K562 (cell line): ENCODE measurements around the gene ATXN7L1. TPM values are rescaled to one million over a fixed set of nuclear protein-coding genes. Genes with fewer than 3 reads are reported as not detected.

Experiments used
- ATAC-seq: fragments of 200-7000 bp; cut with Tn5 transposase; 3 replicates; pipeline ENCODE4 v1.9.1; 2020; ENCODE audit warnings: moderate library complexity
- BruUV-seq: library from RNA; stranded (reverse); fragments of 400-500 nt; replicated peaks from 2 replicates; lab custom pipeline; 2021; lab: Mats Ljungman, UMichigan
- CTCF ChIA-PET: fragments of 300-600 bp; formaldehyde crosslinking; extraction: SDS; loops from one replicate; lab custom pipeline; 2021; ENCODE audit warnings: low intra/inter-chr PET ratio; lab: Yijun Ruan, JAX
- POLR2A ChIA-PET: fragments of 300-600, 350-650 bp; sonication (Branson Sonifier 250); formaldehyde crosslinking; extraction: SDS; loops from one replicate; lab custom pipeline; 2021; ENCODE audit warnings: antibody characterized with exemption, inconsistent platforms; lab: Yijun Ruan, JAX
- DNase-seq, 4 experiments: peaks; one replicate each; pipeline versions ENCODE4 v3.0.0 to v3.0.0-alpha.2; 2011 to 2018; ENCODE audit warnings: low spot score in 3 of 4, mixed read lengths in 3 of 4; ENCODE audit errors: extremely low read depth in 1 of 4
- FAIRE-seq: peaks from 2 replicates; lab custom pipeline; 2011; peaks lifted over from hg19 to GRCh38; lab: Jason Lieb, UNC
- H2AFZ ChIP-seq: 2 replicates; pipeline ENCODE4 v1.6.0; 2011; ENCODE audit warnings: low read depth, low read length, control low read depth, inconsistent platforms
- H3K27ac ChIP-seq: fragments of 200-600 bp; 3 replicates; pipeline ENCODE4 v1.8.0; 2011; ENCODE audit warnings: low read depth, mild to moderate bottlenecking, control low read depth, inconsistent platforms, low read length, moderate library complexity, mixed read lengths; ENCODE audit errors: extremely low read depth
- H3K27me3 ChIP-seq, 2 experiments: fragments of 300-600 bp in 1 of 2; 2 replicates in 1 of 2; 3 replicates in 1 of 2; pipeline versions ENCODE4 v1.6.0 to v1.8.0; 2011; ENCODE audit warnings: inconsistent platforms in 2 of 2, low read length in 2 of 2, mild to moderate bottlenecking in 1 of 2, mixed read lengths in 1 of 2, moderate library complexity in 1 of 2; ENCODE audit not compliant: control insufficient read depth in 2 of 2, insufficient read depth in 2 of 2
- H3K36me3 ChIP-seq: fragments of 300-600 bp; 3 replicates; pipeline ENCODE4 v1.8.0; 2011; ENCODE audit warnings: mild to moderate bottlenecking, low read length, inconsistent platforms; ENCODE audit not compliant: control insufficient read depth, insufficient read depth
- H3K4me1 ChIP-seq, 2 experiments: fragments of 200-600 bp in 1 of 2; replicated peaks in 1 of 2; 2 replicates in 1 of 2; 3 replicates in 1 of 2; pipeline versions ENCODE4 v1.5.1 to v1.8.0; 2011; ENCODE audit warnings: inconsistent platforms in 2 of 2, low read length in 2 of 2, mild to moderate bottlenecking in 1 of 2, mixed read lengths in 1 of 2, moderate library complexity in 1 of 2; ENCODE audit not compliant: control insufficient read depth in 2 of 2, insufficient read depth in 2 of 2
- H3K4me2 ChIP-seq: 2 replicates; pipeline ENCODE4 v1.6.1; 2011; ENCODE audit warnings: low read length, control low read depth, inconsistent platforms, mixed read lengths; ENCODE audit not compliant: insufficient read depth
- H3K4me3 ChIP-seq: fragments of 200-600 bp; sonication (generic), shearing (Covaris generic); 2 replicates; pipeline ENCODE4 v1.5.1; 2016; ENCODE audit warnings: control low read depth, inconsistent platforms
- H3K79me2 ChIP-seq: fragments of 200-600 bp; 3 replicates; pipeline ENCODE4 v1.8.0; 2011; ENCODE audit warnings: low read length, inconsistent platforms; ENCODE audit not compliant: control insufficient read depth, insufficient read depth
- H3K9ac ChIP-seq, 2 experiments: 2 replicates each; pipeline versions ENCODE4 v1.6.0 to v1.6.1; 2011; ENCODE audit warnings: low read depth in 2 of 2, low read length in 2 of 2, control low read depth in 1 of 2, inconsistent platforms in 1 of 2, mild to moderate bottlenecking in 1 of 2, mixed read lengths in 1 of 2; ENCODE audit not compliant: insufficient read depth in 1 of 2
- H3K9me1 ChIP-seq: one replicate; pipeline ENCODE4 v1.6.0; 2011; ENCODE audit warnings: inconsistent platforms, mild to moderate bottlenecking, low read length, moderate library complexity; ENCODE audit not compliant: control insufficient read depth, insufficient read depth
- H3K9me3 ChIP-seq: replicated peaks from 2 replicates; pipeline ENCODE4 v1.5.1; 2011; ENCODE audit warnings: low read depth, low read length, inconsistent platforms; ENCODE audit not compliant: control insufficient read depth, insufficient read depth
- H4K20me1 ChIP-seq: replicated peaks from 2 replicates; pipeline ENCODE4 v1.6.1; 2011; ENCODE audit warnings: low read length, inconsistent platforms, mixed read lengths; ENCODE audit not compliant: control insufficient read depth, insufficient read depth
- BRD4 ChIP-seq: fragments of 200-600 bp; sonication (generic); IDR thresholded peaks from 2 replicates; pipeline ENCODE4 v1.6.1; 2017; ENCODE audit warnings: inconsistent platforms
- CHCHD3 ChIP-seq: fragments of 250-450 bp; sonication (Bioruptor Pico); IDR thresholded peaks from 2 replicates; pipeline ENCODE4 v2.1.2; 2022; ENCODE audit warnings: mild to moderate bottlenecking
- EWSR1 ChIP-seq: fragments of 450-650 bp; IDR thresholded peaks from 2 replicates; pipeline ENCODE4 v1.6.1; 2018; ENCODE audit warnings: borderline replicate concordance, mild to moderate bottlenecking, low read depth, moderate library complexity; ENCODE audit not compliant: partially characterized antibody
- HLTF ChIP-seq: fragments of 450-650 bp; IDR thresholded peaks from 2 replicates; pipeline ENCODE4 v1.6.1; 2016
- MBD2 ChIP-seq: sonication (generic); IDR thresholded peaks from 2 replicates; pipeline ENCODE4 v1.6.1; 2016; ENCODE audit warnings: low read depth, borderline replicate concordance
- NFYB ChIP-seq: IDR thresholded peaks from 2 replicates; pipeline ENCODE4 v1.6.1; 2011; ENCODE audit warnings: mild to moderate bottlenecking, moderate library complexity; ENCODE audit not compliant: insufficient read length; ENCODE audit errors: extremely low read depth
- OTX1 ChIP-seq: fragments of 450-650 bp; formaldehyde crosslinking; IDR thresholded peaks from 2 replicates; pipeline ENCODE4 v1.4.0; 2022; ENCODE audit warnings: mild to moderate bottlenecking
- RAD21 ChIP-seq, 2 experiments: fragments of 250-450 bp in 1 of 2; fragments of 450-650 bp in 1 of 2; sonication (Bioruptor Pico) in 1 of 2; formaldehyde crosslinking in 1 of 2; IDR thresholded peaks in 1 of 2; conservative IDR thresholded peaks in 1 of 2; 2 replicates each; pipeline versions ENCODE4 v1.4.0 to v1.8.0; 2020 to 2022; ENCODE audit warnings: mild to moderate bottlenecking in 2 of 2, moderate library complexity in 1 of 2
- SIX5 ChIP-seq, 2 experiments: IDR thresholded peaks; 2 replicates each; pipeline ENCODE4 v1.6.1; 2011; ENCODE audit warnings: low read length in 2 of 2, borderline replicate concordance in 1 of 2, low read depth in 1 of 2, mild to moderate bottlenecking in 1 of 2, moderate library complexity in 1 of 2; ENCODE audit not compliant: insufficient read depth in 1 of 2
- SP1 ChIP-seq: sonication (generic); formaldehyde crosslinking; IDR thresholded peaks from 2 replicates; pipeline ENCODE4 v1.8.1; 2022; ENCODE audit warnings: mild to moderate bottlenecking, missing genetic modification reagents
- ZBTB34 ChIP-seq: fragments of 250-450 bp; sonication (Bioruptor Pico); IDR thresholded peaks from 2 replicates; pipeline ENCODE4 v1.8.0; 2021; ENCODE audit warnings: mild to moderate bottlenecking, moderate library complexity
- ZNF140 ChIP-seq: fragments of 250-450 bp; sonication (Bioruptor Pico); IDR thresholded peaks from 2 replicates; pipeline ENCODE4 v1.8.0; 2021; ENCODE audit warnings: moderate library complexity, mild to moderate bottlenecking, inconsistent platforms
- ZNF41 ChIP-seq: fragments of 250-450 bp; sonication (Bioruptor Pico); conservative IDR thresholded peaks from 2 replicates; pipeline ENCODE4 v1.4.0; 2020; ENCODE audit warnings: mild to moderate bottlenecking
- WGBS: fragments of 100-300 bp; shearing (Covaris generic); methylation state at CpG from one replicate; pipeline ENCODE4 v1.1.6; 2016; ENCODE audit warnings: low coverage, mixed read lengths; ENCODE audit not compliant: insufficient coverage; ENCODE audit errors: missing lambda C conversion rate; 5-methylcytosine and 5-hydroxymethylcytosine counted together
- in situ Hi-C: fragments of 300-500 bp; cut with MboI; formaldehyde crosslinking; loops from 4 replicates; pipeline ENCODE4 v1.15.0; 2018; ENCODE audit warnings: inconsistent platforms, mixed read lengths
- intact Hi-C: fragments of 100-400 bp; cut with micrococcal nuclease; formaldehyde crosslinking; loops from 2 replicates; pipeline ENCODE4 v1.14.2; 2022
- polyA plus RNA-seq, 8 experiments: library from polyadenylated mRNA; depleted of rRNA in 4 of 8; stranded (reverse) in 5 of 8; unstranded in 3 of 8; fragments of >200 nt; fragmentation: Nextera tagmentation in 2 of 8; fragmentation: Illumina TruSeq in 1 of 8; extraction: Ambion mirVana in 2 of 8; extraction: Trizol in 1 of 8; gene quantifications; 2 replicates each; pipeline versions ENCODE4 v1.2.1 to v1.2.3, GENCODE V29; 2011 to 2014; ENCODE audit warnings: inconsistent platforms in 1 of 8, missing spikeins in 1 of 8
- total RNA-seq, 7 experiments: library from RNA; depleted of rRNA in 6 of 7; stranded (reverse); fragments of >200 nt in 6 of 7; fragmentation: Illumina TruSeq in 2 of 7; extraction: Trizol in 2 of 7; gene quantifications; 2 replicates each; pipeline versions ENCODE4 v1.2.1 to v1.2.3, GENCODE V29; 2011 to 2021; ENCODE audit warnings: low replicate concordance in 1 of 7
- TF ChIP-seq, protein P1 (sequence below): fragments of 450-650 bp; IDR thresholded peaks from 2 replicates; pipeline ENCODE4 v1.7.0; 2016; ENCODE audit warnings: borderline replicate concordance

ATXN7L1 gene
- total and polyA plus RNA-seq, 9 of the 15 experiments (the other 6 are each of a cell fraction or from before 2014, with no cell fraction given): 6.6 to 13.7 (median 10.7) TPM

DNA sequence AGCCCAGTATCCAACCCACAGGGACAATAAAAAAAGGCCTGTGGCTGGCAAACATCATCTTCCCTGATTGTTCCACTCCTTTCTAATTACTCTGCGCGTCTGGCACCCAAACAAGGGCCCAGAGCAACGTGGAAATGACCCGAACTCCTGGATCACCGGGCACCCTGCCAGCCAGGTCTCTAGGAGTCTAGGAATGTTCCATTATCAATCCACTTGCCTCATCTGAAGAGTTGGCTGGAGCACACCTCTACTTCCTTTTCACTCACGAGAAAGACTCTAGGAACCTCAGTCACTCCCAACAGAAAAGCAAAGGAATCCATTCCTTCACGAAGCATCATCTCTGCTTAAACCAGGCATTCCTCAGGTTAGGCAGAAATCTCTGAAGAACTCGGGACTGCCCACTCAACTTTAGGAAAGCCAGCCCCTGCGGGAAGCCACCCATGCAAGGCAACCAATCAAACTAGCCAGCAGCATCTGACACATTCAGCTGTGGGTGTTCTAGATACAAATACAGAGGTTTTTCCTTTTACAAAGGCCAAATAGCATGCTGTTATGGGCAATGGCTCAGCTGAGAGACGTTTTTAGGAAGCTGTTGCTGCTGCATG is 37.7 kb downstream of the ATXN7L1 start (continued):
- TF ChIP-seq SP1 (CRISPR knock-in tag) (no peak), ZBTB34 (CRISPR knock-in tag) (no peak)

GRCh38 chr7:105837765-105838626 is 38.4 kb downstream of the ATXN7L1 start:
- DNase-seq (no peak), FAIRE-seq (no peak), ATAC-seq (no peak)
- in situ Hi-C loops (no loop called here), intact Hi-C loops (no loop called here)
- ChIA-PET CTCF (no interaction called here), POLR2A (interaction anchor here (1.3 kb wide), 1 partner anchor 10 kb away, joined by 3 read pairs; no protein-coding TSS in a partner anchor)
- no peak for TF ChIP-seq NFYB
- TF ChIP-seq OTX1: no peak
- no peak for TF ChIP-seq ZNF41 (CRISPR knock-in tag)
- TF ChIP-seq ZNF140: no peak
- no peak for TF ChIP-seq CHCHD3 (CRISPR knock-in tag)
- no peak for TF ChIP-seq MBD2
- no peak for TF ChIP-seq EWSR1
- TF ChIP-seq, protein P1, sequence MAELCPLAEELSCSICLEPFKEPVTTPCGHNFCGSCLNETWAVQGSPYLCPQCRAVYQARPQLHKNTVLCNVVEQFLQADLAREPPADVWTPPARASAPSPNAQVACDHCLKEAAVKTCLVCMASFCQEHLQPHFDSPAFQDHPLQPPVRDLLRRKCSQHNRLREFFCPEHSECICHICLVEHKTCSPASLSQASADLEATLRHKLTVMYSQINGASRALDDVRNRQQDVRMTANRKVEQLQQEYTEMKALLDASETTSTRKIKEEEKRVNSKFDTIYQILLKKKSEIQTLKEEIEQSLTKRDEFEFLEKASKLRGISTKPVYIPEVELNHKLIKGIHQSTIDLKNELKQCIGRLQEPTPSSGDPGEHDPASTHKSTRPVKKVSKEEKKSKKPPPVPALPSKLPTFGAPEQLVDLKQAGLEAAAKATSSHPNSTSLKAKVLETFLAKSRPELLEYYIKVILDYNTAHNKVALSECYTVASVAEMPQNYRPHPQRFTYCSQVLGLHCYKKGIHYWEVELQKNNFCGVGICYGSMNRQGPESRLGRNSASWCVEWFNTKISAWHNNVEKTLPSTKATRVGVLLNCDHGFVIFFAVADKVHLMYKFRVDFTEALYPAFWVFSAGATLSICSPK: no peak
- no peak for TF ChIP-seq SIX5 (IDR thresholded peaks at IDR 0.05; ENCODE audit: borderline replicate concordance in 1 of 2, insufficient read depth in 1 of 2, low read depth in 1 of 2, low read length in 2 of 2)
- TF ChIP-seq HLTF: no peak
- no peak for TF ChIP-seq RAD21 (CRISPR knock-in tag; conservative IDR thresholded peaks at IDR 0.05 in 1 of 2, IDR thresholded peaks at IDR 0.05 in 1 of 2)
- no peak for TF ChIP-seq BRD4
- Histone ChIP-seq H2AFZ (no peak overlapping the region), H3K9ac (no peak overlapping the region), H3K4me1 (no peaks in the 10 kb centered on the region), H3K9me3 (no peaks in the 10 kb centered on the region), H3K4me3 (no peak overlapping the region), H3K79me2 (no peaks in the 10 kb centered on the region), H3K9me1 (no peaks in the 10 kb centered on the region), H4K20me1 (peaks cover 23% of the 10 kb centered on the region), H3K36me3 (no peaks in the 10 kb centered on the region), H3K27ac (no peak overlapping the region), H3K27me3 (peaks cover 12 to 29% of the 10 kb centered on the region in 2 experiments; a peak in 3 of 5 replicates), H3K4me2 (no peak overlapping the region)
- BruUV-seq: no TSS peak
- WGBS: 32% methylated on average over 22 of the region's 22 CpGs
